Measurements from ENCODE around the gene ST6GALNAC3.

ST6GALNAC3 gene

GRCh38 chr1:76477156-76477555 is 402.6 kb downstream of the ST6GALNAC3 start:
- no peak for FAIRE-seq
- no peak for DNase-seq (ENCODE audit: insufficient read length, low spot score)
- no peak for TF ChIP-seq POLR2A (IDR thresholded peaks at IDR 0.05; ENCODE audit: low read depth, low read length)

GRCh38 chr1:76480827-76481226 is 406.3 kb downstream of the ST6GALNAC3 start:
- TF ChIP-seq POLR2A (IDR thresholded peaks at IDR 0.05; ENCODE audit: low read depth, low read length): no peak
- FAIRE-seq (no peak), DNase-seq (ENCODE audit: insufficient read length, low spot score) (no peak)

- DNase-seq (ENCODE audit: insufficient read length, low spot score): no peak
- no peak for TF ChIP-seq POLR2A (IDR thresholded peaks at IDR 0.05; ENCODE audit: low read depth, low read length)
- no peak for FAIRE-seq
Observed at GRCh38 chr1:76481672-76482071, 407.1 kb downstream of the ST6GALNAC3 start.

- TF ChIP-seq POLR2A (IDR thresholded peaks at IDR 0.05; ENCODE audit: low read depth, low read length): no peak
- DNase-seq (ENCODE audit: insufficient read length, low spot score): no peak
- no peak for FAIRE-seq
Observed at GRCh38 chr1:76482272-76482671, 407.7 kb downstream of the ST6GALNAC3 start.

GRCh38 chr1:76491737-76492136 is 417.2 kb downstream of the ST6GALNAC3 start:
- FAIRE-seq (no peak), DNase-seq (ENCODE audit: insufficient read length, low spot score) (no peak)
- no peak for TF ChIP-seq POLR2A (IDR thresholded peaks at IDR 0.05; ENCODE audit: low read depth, low read length)

GRCh38 chr1:76492752-76493430 is 418.3 kb downstream of the ST6GALNAC3 start:
- FAIRE-seq: no peak
- DNase-seq (ENCODE audit: insufficient read length, low spot score): no peak
- TF ChIP-seq POLR2A (IDR thresholded peaks at IDR 0.05; ENCODE audit: low read depth, low read length): no peak

GRCh38 chr1:76494807-76495206 is 420.3 kb downstream of the ST6GALNAC3 start:
- FAIRE-seq (no peak), DNase-seq (ENCODE audit: insufficient read length, low spot score) (no peak)
- TF ChIP-seq POLR2A (IDR thresholded peaks at IDR 0.05; ENCODE audit: low read depth, low read length): no peak

GRCh38 chr1:76496871-76497270 is 422.3 kb downstream of the ST6GALNAC3 start:
- FAIRE-seq: no peak
- no peak for TF ChIP-seq POLR2A (IDR thresholded peaks at IDR 0.05; ENCODE audit: low read depth, low read length)
- no peak for DNase-seq (ENCODE audit: insufficient read length, low spot score)

GRCh38 chr1:76500116-76500515 is 425.6 kb downstream of the ST6GALNAC3 start:
- FAIRE-seq: no peak
- DNase-seq (ENCODE audit: insufficient read length, low spot score): no peak

GRCh38 chr1:76501136-76501535 is 426.6 kb downstream of the ST6GALNAC3 start:
- FAIRE-seq: no peak
- DNase-seq (ENCODE audit: insufficient read length, low spot score): no peak
- TF ChIP-seq POLR2A (IDR thresholded peaks at IDR 0.05; ENCODE audit: low read depth, low read length): no peak

More at GRCh38 chr1:76500116-76500515, 425.6 kb downstream of the ST6GALNAC3 start:
- TF ChIP-seq POLR2A (IDR thresholded peaks at IDR 0.05; ENCODE audit: low read depth, low read length): no peak

GRCh38 chr1:76501586-76502219 is 427.2 kb downstream of the ST6GALNAC3 start:
- no peak for FAIRE-seq
- TF ChIP-seq POLR2A (IDR thresholded peaks at IDR 0.05; ENCODE audit: low read depth, low read length): no peak
- DNase-seq (ENCODE audit: insufficient read length, low spot score): no peak

- no peak for FAIRE-seq
- no peak for DNase-seq (ENCODE audit: insufficient read length, low spot score)
- no peak for TF ChIP-seq POLR2A (IDR thresholded peaks at IDR 0.05; ENCODE audit: low read depth, low read length)
Observed at GRCh38 chr1:76503100-76503499, 428.6 kb downstream of the ST6GALNAC3 start.

- FAIRE-seq: no peak
- DNase-seq (ENCODE audit: insufficient read length, low spot score): no peak
- TF ChIP-seq POLR2A (IDR thresholded peaks at IDR 0.05; ENCODE audit: low read depth, low read length): no peak
Observed at GRCh38 chr1:76503736-76504135, 429.2 kb downstream of the ST6GALNAC3 start.

GRCh38 chr1:76507376-76507775 is 432.8 kb downstream of the ST6GALNAC3 start:
- DNase-seq (ENCODE audit: insufficient read length, low spot score) (no peak), FAIRE-seq (no peak)
- TF ChIP-seq POLR2A (IDR thresholded peaks at IDR 0.05; ENCODE audit: low read depth, low read length): no peak

- DNase-seq (ENCODE audit: insufficient read length, low spot score) (no peak), FAIRE-seq (no peak)
- no peak for TF ChIP-seq POLR2A (IDR thresholded peaks at IDR 0.05; ENCODE audit: low read depth, low read length)
Observed at GRCh38 chr1:76508871-76509270, 434.3 kb downstream of the ST6GALNAC3 start.

All from H54 (cell line).